Parathyroid adenoma (tissue), 2 donors: ENCODE data around the gene GRK2.

ENCODE experiments used
- H2AFZ ChIP-seq: fragments of 300-600 bp; sonication (generic); one replicate; pipeline ENCODE4 v1.7.0; 2017; ENCODE audit warnings: antibody characterized with exemption, mild to moderate bottlenecking
- H3K27ac ChIP-seq: fragments of 300-600 bp; sonication (generic); one replicate; pipeline ENCODE4 v1.7.0; 2017
- H3K27me3 ChIP-seq: fragments of 300-600 bp; sonication (generic); one replicate; pipeline ENCODE4 v1.7.0; 2017; ENCODE audit warnings: low read length; ENCODE audit not compliant: control insufficient read depth, insufficient read depth
- H3K36me3 ChIP-seq: fragments of 300-600 bp; sonication (generic); one replicate; pipeline ENCODE4 v1.7.0; 2017; ENCODE audit warnings: low read length; ENCODE audit not compliant: control insufficient read depth, insufficient read depth
- H3K4me1 ChIP-seq: fragments of 300-600 bp; sonication (generic); one replicate; pipeline ENCODE4 v1.7.0; 2017; ENCODE audit warnings: control low read depth
- H3K4me2 ChIP-seq: fragments of 300-600 bp; sonication (generic); one replicate; pipeline ENCODE4 v1.7.0; 2017; ENCODE audit warnings: low read length
- H3K4me3 ChIP-seq: fragments of 300-600 bp; sonication (generic); one replicate; pipeline ENCODE4 v1.7.0; 2017; ENCODE audit warnings: low read depth, low read length
- H3K79me2 ChIP-seq: fragments of 300-600 bp; sonication (generic); one replicate; pipeline ENCODE4 v1.7.0; 2017; ENCODE audit warnings: control low read depth
- H3K9ac ChIP-seq: fragments of 300-600 bp; sonication (generic); one replicate; pipeline ENCODE4 v1.7.0; 2017; ENCODE audit warnings: mild to moderate bottlenecking
- H3K9me3 ChIP-seq: fragments of 300-600 bp; sonication (generic); one replicate; pipeline ENCODE4 v1.7.0; 2017; ENCODE audit warnings: low read length; ENCODE audit not compliant: control insufficient read depth
- TF ChIP-seq, protein P1 (sequence below): fragments of 300-600 bp; sonication (generic); IDR thresholded peaks from one replicate; pipeline ENCODE4 v1.7.0; 2017; ENCODE audit warnings: antibody characterized with exemption, mild to moderate bottlenecking
- donor health status: primary hyperparathyroidism.

Gene GRK2

DNA sequence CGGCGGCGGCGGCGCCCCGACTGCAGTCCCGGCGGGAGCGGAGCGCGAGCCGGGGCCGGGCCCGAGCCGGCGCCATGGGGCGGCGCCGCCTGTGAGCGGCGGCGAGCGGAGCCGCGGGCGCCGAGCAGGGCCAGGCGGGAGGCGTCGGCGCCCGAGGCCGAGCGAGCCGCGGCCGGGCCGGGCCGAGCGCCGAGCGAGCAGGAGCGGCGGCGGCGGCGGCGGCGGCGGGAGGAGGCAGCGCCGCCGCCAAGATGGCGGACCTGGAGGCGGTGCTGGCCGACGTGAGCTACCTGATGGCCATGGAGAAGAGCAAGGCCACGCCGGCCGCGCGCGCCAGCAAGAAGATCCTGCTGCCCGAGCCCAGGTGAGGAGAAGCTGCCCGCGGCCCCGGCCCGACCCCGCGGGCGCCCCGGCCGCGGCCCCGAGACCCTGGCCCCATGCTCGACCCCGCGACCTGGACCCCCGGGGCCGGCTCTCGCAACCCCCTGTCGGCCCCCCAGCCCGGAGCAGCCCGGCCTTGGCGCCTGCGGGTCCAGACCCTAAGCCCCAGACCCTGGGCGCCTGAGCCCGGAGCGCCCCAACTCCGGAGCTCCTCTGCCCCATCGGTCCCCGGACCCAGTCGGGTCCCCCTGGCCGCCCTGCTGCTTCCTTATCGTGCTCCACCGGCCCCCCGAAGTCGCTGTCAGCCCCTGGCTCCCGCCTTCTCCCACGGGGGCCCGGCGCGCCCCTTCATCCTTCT lies at the start of gene GRK2:
TSS of gene GRK2 (plus strand) at position 25 of the 739 bp plus-strand sequence. CDS start at position 252, 227 bp downstream.
- no peaks in the 10 kb centered on the region for H3K36me3 ChIP-seq
- H3K4me1 ChIP-seq, result no peaks in the 10 kb centered on the region
- H3K9ac ChIP-seq, result no peak within 1 kb of the TSS
- TF ChIP-seq, protein P1, sequence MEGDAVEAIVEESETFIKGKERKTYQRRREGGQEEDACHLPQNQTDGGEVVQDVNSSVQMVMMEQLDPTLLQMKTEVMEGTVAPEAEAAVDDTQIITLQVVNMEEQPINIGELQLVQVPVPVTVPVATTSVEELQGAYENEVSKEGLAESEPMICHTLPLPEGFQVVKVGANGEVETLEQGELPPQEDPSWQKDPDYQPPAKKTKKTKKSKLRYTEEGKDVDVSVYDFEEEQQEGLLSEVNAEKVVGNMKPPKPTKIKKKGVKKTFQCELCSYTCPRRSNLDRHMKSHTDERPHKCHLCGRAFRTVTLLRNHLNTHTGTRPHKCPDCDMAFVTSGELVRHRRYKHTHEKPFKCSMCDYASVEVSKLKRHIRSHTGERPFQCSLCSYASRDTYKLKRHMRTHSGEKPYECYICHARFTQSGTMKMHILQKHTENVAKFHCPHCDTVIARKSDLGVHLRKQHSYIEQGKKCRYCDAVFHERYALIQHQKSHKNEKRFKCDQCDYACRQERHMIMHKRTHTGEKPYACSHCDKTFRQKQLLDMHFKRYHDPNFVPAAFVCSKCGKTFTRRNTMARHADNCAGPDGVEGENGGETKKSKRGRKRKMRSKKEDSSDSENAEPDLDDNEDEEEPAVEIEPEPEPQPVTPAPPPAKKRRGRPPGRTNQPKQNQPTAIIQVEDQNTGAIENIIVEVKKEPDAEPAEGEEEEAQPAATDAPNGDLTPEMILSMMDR, result no peak
- peak within 1 kb of the TSS; percentile 57 for H3K27ac ChIP-seq
- H3K4me3 ChIP-seq, result peak within 1 kb of the TSS; percentile 63
- H3K79me2 ChIP-seq, result peaks cover 21% of the 10 kb centered on the region
- H3K9me3 ChIP-seq, result no peaks in the 10 kb centered on the region
- no peaks in the 10 kb centered on the region for H3K27me3 ChIP-seq
- peak within 1 kb of the TSS; percentile 94 for H2AFZ ChIP-seq
- peak within 1 kb of the TSS; percentile 77 for H3K4me2 ChIP-seq

DNA sequence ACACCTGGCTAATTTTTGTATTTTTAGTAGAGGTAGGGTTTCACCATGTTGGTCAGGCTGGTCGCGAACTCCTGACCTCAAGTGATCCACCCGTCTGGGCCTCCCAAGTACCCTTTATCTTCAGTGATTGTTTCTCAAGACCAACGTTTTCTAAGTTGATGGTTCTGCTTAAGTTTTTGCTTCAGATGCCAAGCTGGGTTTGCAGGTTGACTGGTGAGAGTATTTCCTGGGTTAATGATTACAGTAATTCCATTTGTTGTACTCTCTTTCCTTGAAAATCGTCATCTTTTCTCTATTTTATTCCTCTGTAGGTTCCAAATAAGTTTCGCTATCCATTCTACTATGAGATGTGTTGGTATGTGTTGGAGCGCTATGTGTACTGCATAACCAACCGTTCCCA lies 38.5 kb upstream of the GRK2 start:
- H3K4me1 ChIP-seq, result no peaks in the 10 kb centered on the region
- H3K27ac ChIP-seq, result no peak overlapping the region
- no peak overlapping the region for H2AFZ ChIP-seq
- TF ChIP-seq, protein P1, result no peak
- no peak overlapping the region for H3K9ac ChIP-seq
- no peaks in the 10 kb centered on the region for H3K36me3 ChIP-seq
- no peak overlapping the region for H3K4me3 ChIP-seq
- no peak overlapping the region for H3K4me2 ChIP-seq
- H3K79me2 ChIP-seq, result peaks cover 2% of the 10 kb centered on the region
- H3K27me3 ChIP-seq, result no peaks in the 10 kb centered on the region
- H3K9me3 ChIP-seq, result no peaks in the 10 kb centered on the region

DNA sequence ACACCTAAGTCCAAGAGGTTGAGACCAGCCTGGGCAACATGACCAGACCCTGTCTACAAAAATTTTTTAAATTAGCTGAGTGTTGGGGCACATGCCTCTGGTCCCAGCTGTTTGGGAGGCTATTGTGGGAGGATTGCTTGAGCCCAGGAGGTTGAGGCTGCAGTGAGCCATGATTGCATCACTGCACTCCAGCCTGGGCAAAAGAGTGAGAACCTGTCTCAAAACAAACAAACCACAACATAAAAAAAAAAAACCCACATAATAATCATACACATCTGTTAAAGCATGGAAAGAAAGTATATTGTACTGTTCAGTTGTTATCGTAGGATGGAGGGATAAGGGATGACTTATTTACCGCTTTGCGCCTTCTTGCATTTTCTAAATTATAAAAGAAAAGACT lies 35.9 kb upstream of the GRK2 start:
- H3K9ac ChIP-seq, result no peak overlapping the region
- no peaks in the 10 kb centered on the region for H3K79me2 ChIP-seq
- H3K36me3 ChIP-seq, result no peaks in the 10 kb centered on the region
- H3K9me3 ChIP-seq, result no peaks in the 10 kb centered on the region
- no peaks in the 10 kb centered on the region for H3K4me1 ChIP-seq
- H3K4me3 ChIP-seq, result no peak overlapping the region
- H2AFZ ChIP-seq, result no peak overlapping the region
- H3K4me2 ChIP-seq, result no peak overlapping the region
- TF ChIP-seq, protein P1, result no peak
- H3K27ac ChIP-seq, result no peak overlapping the region
- H3K27me3 ChIP-seq, result no peaks in the 10 kb centered on the region

DNA sequence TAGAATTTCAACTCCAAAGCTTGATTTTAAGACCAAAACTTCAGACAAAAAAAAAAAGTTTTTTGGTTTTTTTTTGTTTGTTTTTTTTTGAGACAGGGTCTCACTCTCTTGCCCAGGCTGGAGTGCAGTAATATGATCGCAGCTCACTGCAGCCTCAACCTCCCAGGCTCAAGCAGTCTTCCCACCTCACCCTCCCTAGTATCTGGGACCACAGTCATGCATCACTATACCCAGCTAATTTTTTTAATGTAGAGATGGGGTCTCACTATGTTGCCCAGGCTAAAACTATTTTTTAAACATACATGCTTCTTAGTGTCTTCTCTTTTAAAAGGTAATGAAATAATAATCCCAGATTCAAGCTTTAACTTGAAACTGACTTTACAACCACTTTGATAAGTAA lies 35.4 kb upstream of the GRK2 start:
- Histone ChIP-seq H3K36me3 (no peaks in the 10 kb centered on the region), H3K9me3 (no peaks in the 10 kb centered on the region), H3K27ac (no peak overlapping the region), H3K9ac (no peak overlapping the region), H3K4me3 (no peak overlapping the region), H3K27me3 (no peaks in the 10 kb centered on the region), H2AFZ (no peak overlapping the region), H3K4me1 (no peaks in the 10 kb centered on the region), H3K79me2 (no peaks in the 10 kb centered on the region), H3K4me2 (no peak overlapping the region)
- TF ChIP-seq, protein P1, result no peak
